Measurements from ENCODE around the gene ZNF652.

The ZNF652 gene

GRCh38 chr17:49353607-49354006 is 8.4 kb downstream of the ZNF652 start:
- Mint-ChIP-seq H3K27me3 (ENCODE audit: low read depth) (no peaks in the 10 kb centered on the region), H3K9me3 (no peaks in the 10 kb centered on the region), H3K36me3 (ENCODE audit: low read depth) (peaks cover 17% of the 10 kb centered on the region), H3K4me3 (no peak overlapping the region), H3K27ac (no peak overlapping the region), H3K4me1 (peaks cover 12% of the 10 kb centered on the region)
- TF ChIP-seq, protein P1, sequence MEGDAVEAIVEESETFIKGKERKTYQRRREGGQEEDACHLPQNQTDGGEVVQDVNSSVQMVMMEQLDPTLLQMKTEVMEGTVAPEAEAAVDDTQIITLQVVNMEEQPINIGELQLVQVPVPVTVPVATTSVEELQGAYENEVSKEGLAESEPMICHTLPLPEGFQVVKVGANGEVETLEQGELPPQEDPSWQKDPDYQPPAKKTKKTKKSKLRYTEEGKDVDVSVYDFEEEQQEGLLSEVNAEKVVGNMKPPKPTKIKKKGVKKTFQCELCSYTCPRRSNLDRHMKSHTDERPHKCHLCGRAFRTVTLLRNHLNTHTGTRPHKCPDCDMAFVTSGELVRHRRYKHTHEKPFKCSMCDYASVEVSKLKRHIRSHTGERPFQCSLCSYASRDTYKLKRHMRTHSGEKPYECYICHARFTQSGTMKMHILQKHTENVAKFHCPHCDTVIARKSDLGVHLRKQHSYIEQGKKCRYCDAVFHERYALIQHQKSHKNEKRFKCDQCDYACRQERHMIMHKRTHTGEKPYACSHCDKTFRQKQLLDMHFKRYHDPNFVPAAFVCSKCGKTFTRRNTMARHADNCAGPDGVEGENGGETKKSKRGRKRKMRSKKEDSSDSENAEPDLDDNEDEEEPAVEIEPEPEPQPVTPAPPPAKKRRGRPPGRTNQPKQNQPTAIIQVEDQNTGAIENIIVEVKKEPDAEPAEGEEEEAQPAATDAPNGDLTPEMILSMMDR (IDR thresholded peaks at IDR 0.05; ENCODE audit: unreplicated experiment in 3 of 3) = no peak

- H3K4me3 Mint-ChIP-seq = no peak overlapping the region
- H3K36me3 Mint-ChIP-seq (ENCODE audit: low read depth) = peaks cover 22% of the 10 kb centered on the region
- TF ChIP-seq, protein P1 (IDR thresholded peaks at IDR 0.05; ENCODE audit: unreplicated experiment in 3 of 3) = no peak
- no peaks in the 10 kb centered on the region for H3K9me3 Mint-ChIP-seq
- peaks cover 3% of the 10 kb centered on the region for H3K4me1 Mint-ChIP-seq
- H3K27ac Mint-ChIP-seq = no peak overlapping the region
- no peaks in the 10 kb centered on the region for H3K27me3 Mint-ChIP-seq (ENCODE audit: low read depth)
These were observed 9.4 kb downstream of the ZNF652 start for GRCh38 chr17:49352587-49353154.

DNA sequence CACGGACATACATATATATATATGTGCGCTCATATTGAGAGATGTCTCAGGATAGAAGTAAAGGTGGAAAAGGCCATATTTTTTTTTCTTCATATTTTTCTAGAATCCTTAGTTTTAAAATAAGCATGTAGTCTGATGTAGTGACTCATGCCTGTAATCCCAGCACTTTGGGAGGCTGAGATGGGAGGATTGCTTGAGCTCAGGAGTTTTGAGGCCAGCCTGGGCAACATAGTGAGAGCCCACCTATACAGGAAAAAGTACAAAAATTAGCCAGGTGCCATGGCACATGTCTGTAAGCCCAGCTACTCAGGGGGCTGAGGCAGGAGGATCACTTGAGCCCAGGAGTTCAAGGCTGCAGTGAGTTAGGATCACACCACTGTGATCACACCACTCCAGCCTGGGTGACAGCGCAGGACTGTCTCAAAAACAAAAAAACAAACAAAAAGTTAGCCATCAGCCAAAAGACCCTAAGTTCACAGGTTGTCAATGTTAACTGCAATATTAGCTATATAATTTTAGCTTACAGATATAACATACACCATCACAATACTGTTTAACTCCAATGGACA is 10.4 kb downstream of the ZNF652 start:
- no peak overlapping the region for H3K4me3 Mint-ChIP-seq
- H3K36me3 Mint-ChIP-seq (ENCODE audit: low read depth) = peaks cover 22% of the 10 kb centered on the region
- no peaks in the 10 kb centered on the region for H3K27me3 Mint-ChIP-seq (ENCODE audit: low read depth)
- H3K4me1 Mint-ChIP-seq = no peaks in the 10 kb centered on the region
- H3K27ac Mint-ChIP-seq = no peak overlapping the region
- H3K9me3 Mint-ChIP-seq = no peaks in the 10 kb centered on the region
- TF ChIP-seq, protein P1 (IDR thresholded peaks at IDR 0.05; ENCODE audit: unreplicated experiment in 3 of 3) = no peak

DNA sequence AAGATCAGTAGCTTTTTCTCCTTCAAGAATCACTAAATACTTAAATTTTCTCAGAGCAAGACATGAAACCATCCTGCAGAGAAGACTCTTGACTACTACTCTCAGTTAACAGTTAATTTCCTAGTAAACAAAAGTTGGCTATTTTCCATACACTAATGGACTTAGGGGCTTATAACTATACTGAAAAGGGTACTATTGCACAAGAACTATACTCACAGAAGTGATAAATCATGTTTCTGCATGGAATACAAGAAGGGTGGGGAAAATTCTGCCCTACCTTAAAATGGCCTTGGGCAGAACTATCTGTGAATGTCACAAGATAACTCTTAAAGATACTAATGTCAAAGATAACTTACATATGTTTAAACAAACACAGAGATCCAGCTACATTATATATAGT is 12.5 kb downstream of the ZNF652 start:
- Mint-ChIP-seq H3K9me3 (no peaks in the 10 kb centered on the region), H3K27ac (no peak overlapping the region), H3K27me3 (ENCODE audit: low read depth) (no peaks in the 10 kb centered on the region), H3K4me1 (no peaks in the 10 kb centered on the region), H3K4me3 (no peak overlapping the region), H3K36me3 (ENCODE audit: low read depth) (peaks cover 19% of the 10 kb centered on the region)
- TF ChIP-seq, protein P1 (IDR thresholded peaks at IDR 0.05; ENCODE audit: unreplicated experiment in 3 of 3) = no peak

GRCh38 chr17:49344914-49345313 is 17.1 kb downstream of the ZNF652 start:
- no peak overlapping the region for H3K27ac Mint-ChIP-seq
- H3K27me3 Mint-ChIP-seq (ENCODE audit: low read depth) = no peaks in the 10 kb centered on the region
- TF ChIP-seq, protein P1 (IDR thresholded peaks at IDR 0.05; ENCODE audit: unreplicated experiment in 3 of 3) = no peak
- H3K4me3 Mint-ChIP-seq = no peak overlapping the region
- H3K4me1 Mint-ChIP-seq = peaks cover 11% of the 10 kb centered on the region
- H3K36me3 Mint-ChIP-seq (ENCODE audit: low read depth) = peaks cover 14% of the 10 kb centered on the region
- H3K9me3 Mint-ChIP-seq = no peaks in the 10 kb centered on the region

GRCh38 chr17:49343273-49343672 is 18.8 kb downstream of the ZNF652 start:
- Mint-ChIP-seq H3K4me3 (no peak overlapping the region), H3K27me3 (ENCODE audit: low read depth) (no peaks in the 10 kb centered on the region), H3K9me3 (no peaks in the 10 kb centered on the region), H3K36me3 (ENCODE audit: low read depth) (peaks cover 2% of the 10 kb centered on the region), H3K4me1 (peaks cover 17% of the 10 kb centered on the region), H3K27ac (peak overlapping the region in 1 of 3 experiments; percentile 10)
- TF ChIP-seq, protein P1 (IDR thresholded peaks at IDR 0.05; ENCODE audit: unreplicated experiment in 3 of 3) = no peak
